IPS-NIHi11 (cell line): ENCODE results near the gene RRH.
"Not testable (repeated sequence)": the region's sequence is repeated elsewhere in the genome, so short reads cannot be mapped to it uniquely, and the experiment has no call there.

Experiments
- DNase-seq: peaks from one replicate; pipeline ENCODE4 v3.0.0; 2012; ENCODE audit warnings: mixed read lengths, low spot score

The RRH gene

GRCh38 chr4:109846395-109847098 is 18.8 kb downstream of the RRH start:
- no peak for DNase-seq

- DNase-seq, result no peak
Measured at GRCh38 chr4:109847896-109848442, 20.2 kb downstream of the RRH start, which contains the start of gene LRIT3. TSS of gene LRIT3 (plus strand) at chr4:109848107. CDS start at chr4:109848202, 95 bp downstream.

GRCh38 chr4:109848501-109848900 is 20.7 kb downstream of the RRH start:
- no peak for DNase-seq

GRCh38 chr4:109850601-109851000 is 22.8 kb downstream of the RRH start:
- DNase-seq, result no peak

GRCh38 chr4:109859426-109860300 is 31.9 kb downstream of the RRH start:
- not testable (repeated sequence) for DNase-seq

GRCh38 chr4:109861271-109861670 is 33.5 kb downstream of the RRH start:
- no peak for DNase-seq

GRCh38 chr4:109861916-109862511 is 34.2 kb downstream of the RRH start:
- no peak for DNase-seq

GRCh38 chr4:109864134-109864533 is 36.4 kb downstream of the RRH start:
- no peak for DNase-seq

- DNase-seq, result no peak
Measured at GRCh38 chr4:109870061-109870460, 42.3 kb downstream of the RRH start.

- no peak for DNase-seq
Measured at GRCh38 chr4:109872065-109872464, 44.3 kb downstream of the RRH start.

- DNase-seq, result no peak
Measured at GRCh38 chr4:109872950-109873656, 45.3 kb downstream of the RRH start.

- DNase-seq, result no peak
Measured at GRCh38 chr4:109873791-109874514, 46.2 kb downstream of the RRH start.

- DNase-seq, result no peak
Measured at GRCh38 chr4:109875106-109875505, 47.3 kb downstream of the RRH start.

GRCh38 chr4:109875553-109875952 is 47.8 kb downstream of the RRH start:
- DNase-seq, result not testable (repeated sequence)

- no peak for DNase-seq
Measured at GRCh38 chr4:109876634-109877265, 49.0 kb downstream of the RRH start.

- DNase-seq, result no peak
Measured at GRCh38 chr4:109877400-109877799, 49.6 kb downstream of the RRH start.

GRCh38 chr4:109878355-109878754 is 50.6 kb downstream of the RRH start:
- DNase-seq, result no peak

- DNase-seq, result no peak
Measured at GRCh38 chr4:109879081-109879480, 51.3 kb downstream of the RRH start.

GRCh38 chr4:109879636-109880314 is 52.0 kb downstream of the RRH start:
- DNase-seq, result no peak

- no peak for DNase-seq
Measured at GRCh38 chr4:109886303-109886702, 58.5 kb downstream of the RRH start.
